ENCODE data around the gene RNF115.
"Not testable (repeated sequence)": the region's sequence is repeated elsewhere in the genome, so short reads cannot be mapped to it uniquely, and the experiment has no call there.

- not testable (repeated sequence) for TF ChIP-seq CTCF (IDR thresholded peaks at IDR 0.05; ENCODE audit: insufficient read depth, low read depth, low read length); EZH2 (IDR thresholded peaks at IDR 0.05; ENCODE audit: insufficient read depth, low read length)
Observed at GRCh38 chr1:145761498-145761897, 62.4 kb downstream of the RNF115 start.

Measured in astrocyte (in vitro differentiated cells and primary cell).